Stimulated activated CD4-positive, alpha-beta T cell treated with anti-CD3 and anti-CD28 coated beads, TNF-alpha, amount 100 ng/mL, for 4 hours (primary cell): ENCODE results near the gene SEMA3C.
"Not testable (repeated sequence)": the region's sequence is repeated elsewhere in the genome, so short reads cannot be mapped to it uniquely, and the experiment has no call there.

ENCODE experiments used
- DNase-seq, 3 experiments: peaks; one replicate each; pipeline ENCODE4 v3.0.0-alpha.2; 2020; ENCODE audit warnings: low read depth in 3 of 3

SEMA3C gene

GRCh38 chr7:80926955-80927354 is 8.1 kb upstream of the SEMA3C start:
- not testable (repeated sequence) for DNase-seq

- DNase-seq: no peak
Observed at GRCh38 chr7:80924090-80924489, 5.2 kb upstream of the SEMA3C start.

DNA sequence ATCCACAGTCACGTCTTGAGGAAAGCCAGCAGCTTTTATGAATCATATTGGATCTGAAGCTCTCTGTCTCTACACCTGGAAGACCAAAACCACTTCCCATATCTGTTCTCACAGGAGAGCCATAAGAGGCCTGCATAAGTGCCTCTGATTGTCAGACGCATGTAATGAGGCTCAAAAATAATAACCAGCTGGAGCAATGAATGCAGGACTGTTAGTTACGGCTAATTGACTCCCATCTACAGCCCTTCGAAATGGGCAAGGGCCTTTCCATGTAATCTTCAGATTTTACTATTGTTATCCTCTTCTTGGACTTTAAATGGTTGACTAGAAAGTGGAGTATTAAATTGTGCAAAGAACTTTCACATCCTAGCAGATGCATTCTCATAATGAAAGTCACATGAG is 4.4 kb upstream of the SEMA3C start:
- no peak for DNase-seq

DNA sequence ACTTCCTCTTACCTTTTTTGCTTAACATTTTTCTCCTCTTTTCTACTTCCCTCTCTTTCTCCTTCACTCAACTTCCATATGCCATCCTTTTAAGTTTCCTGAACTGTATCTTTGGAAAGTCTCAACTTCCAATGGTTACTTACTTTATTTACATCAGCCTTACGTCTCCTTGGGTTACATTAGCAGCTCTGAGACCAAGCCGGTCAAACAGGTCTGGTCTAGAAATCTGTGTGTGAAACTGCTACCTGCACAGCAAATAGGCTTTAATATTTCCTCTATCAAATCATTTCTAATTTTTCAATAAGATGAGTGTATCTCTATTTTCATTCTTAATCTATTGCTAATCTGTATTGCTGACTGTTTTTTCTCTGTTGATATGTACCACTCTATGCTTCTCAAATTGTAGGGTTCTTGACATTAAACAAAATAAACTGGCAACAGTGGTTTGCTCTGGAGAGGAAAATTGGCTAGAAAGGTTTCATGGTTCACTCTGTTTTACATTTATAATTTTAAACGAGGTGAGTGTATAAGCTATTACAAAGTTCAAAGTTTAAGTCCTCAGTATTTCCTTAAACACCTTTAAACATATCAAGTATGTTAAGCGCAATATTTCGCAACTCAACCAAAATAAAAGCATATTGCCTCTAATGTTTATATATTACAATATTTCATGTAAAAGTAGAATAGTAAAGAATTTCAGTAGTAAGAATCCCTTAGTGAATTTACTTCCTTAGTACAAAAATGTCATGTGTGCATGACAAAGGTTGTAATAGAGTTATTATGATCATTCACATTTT is 3.6 kb upstream of the SEMA3C start:
- DNase-seq: no peak

DNA sequence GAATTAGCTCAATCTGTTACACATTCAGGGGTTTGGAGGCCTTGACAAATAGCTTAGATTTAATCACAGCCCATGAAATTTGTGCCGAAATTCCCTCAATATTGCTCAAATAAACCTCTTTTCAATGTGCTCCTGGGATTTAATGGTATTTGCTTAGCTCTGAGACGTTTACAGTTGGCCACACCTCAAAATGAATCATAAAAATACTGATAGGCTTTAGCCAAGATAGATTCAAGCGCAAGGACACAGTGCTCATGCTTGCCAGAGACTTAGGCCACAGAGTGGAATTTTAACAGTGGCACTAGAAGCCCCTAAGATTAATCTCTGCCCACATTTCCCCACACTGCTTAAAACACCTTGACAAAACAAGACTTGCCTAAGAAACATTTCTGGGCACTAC is 2.3 kb upstream of the SEMA3C start:
- DNase-seq: no peak

GRCh38 chr7:80918399-80918798 is 452 bp downstream of the SEMA3C start:
- no peak for DNase-seq

GRCh38 chr7:80916770-80917741 is 1.8 kb downstream of the SEMA3C start:
- no peak for DNase-seq

DNA sequence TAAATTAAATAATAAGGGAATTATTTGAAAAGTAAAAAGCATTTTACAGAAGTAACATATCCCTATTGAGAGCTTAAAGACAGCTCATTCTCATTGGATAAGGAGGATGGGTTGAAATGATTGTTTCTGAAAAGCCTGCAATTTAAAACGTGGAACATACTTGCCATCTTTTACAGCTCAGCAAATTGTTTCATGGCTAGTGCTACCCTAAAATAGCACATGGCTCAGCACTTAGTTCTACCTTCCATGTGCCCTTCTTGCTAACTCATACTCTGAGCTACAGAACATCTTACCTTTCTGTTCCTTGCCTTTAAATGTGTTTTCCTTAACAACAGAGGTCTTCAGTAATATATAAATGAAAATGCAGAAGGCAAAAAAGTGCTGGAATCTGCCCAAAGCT is 8.6 kb downstream of the SEMA3C start:
- no peak for DNase-seq

- no peak for DNase-seq
Observed at GRCh38 chr7:80908360-80908797, 10.5 kb downstream of the SEMA3C start.

GRCh38 chr7:80907612-80908011 is 11.2 kb downstream of the SEMA3C start:
- DNase-seq: no peak

DNA sequence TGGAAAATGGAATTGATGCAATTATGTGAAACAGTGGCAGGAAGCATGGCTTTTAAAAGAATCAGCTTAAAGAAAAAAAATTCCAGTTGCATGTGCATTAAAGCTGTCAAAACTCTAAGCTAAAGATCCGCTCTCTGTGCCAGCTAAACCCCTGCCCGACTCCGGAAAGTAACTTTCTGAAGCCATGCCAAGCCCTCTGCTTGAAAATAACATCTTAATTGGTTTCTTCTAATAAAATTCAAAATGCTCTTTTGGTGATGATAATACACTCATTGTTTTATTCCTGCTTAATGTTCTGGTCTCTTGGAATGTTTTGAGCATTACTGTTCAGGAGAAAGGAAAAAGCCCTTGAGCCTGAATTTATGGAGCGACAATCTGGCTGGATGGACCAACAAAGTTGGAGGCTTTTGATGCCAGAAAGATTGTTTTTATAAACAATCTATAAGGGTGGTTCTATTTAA is 11.7 kb downstream of the SEMA3C start:
- no peak for DNase-seq

GRCh38 chr7:80905334-80905733 is 13.5 kb downstream of the SEMA3C start:
- no peak for DNase-seq

GRCh38 chr7:80902716-80903308 is 16.0 kb downstream of the SEMA3C start:
- DNase-seq: no peak

- DNase-seq: no peak
Observed at GRCh38 chr7:80902019-80902418, 16.8 kb downstream of the SEMA3C start.

DNA sequence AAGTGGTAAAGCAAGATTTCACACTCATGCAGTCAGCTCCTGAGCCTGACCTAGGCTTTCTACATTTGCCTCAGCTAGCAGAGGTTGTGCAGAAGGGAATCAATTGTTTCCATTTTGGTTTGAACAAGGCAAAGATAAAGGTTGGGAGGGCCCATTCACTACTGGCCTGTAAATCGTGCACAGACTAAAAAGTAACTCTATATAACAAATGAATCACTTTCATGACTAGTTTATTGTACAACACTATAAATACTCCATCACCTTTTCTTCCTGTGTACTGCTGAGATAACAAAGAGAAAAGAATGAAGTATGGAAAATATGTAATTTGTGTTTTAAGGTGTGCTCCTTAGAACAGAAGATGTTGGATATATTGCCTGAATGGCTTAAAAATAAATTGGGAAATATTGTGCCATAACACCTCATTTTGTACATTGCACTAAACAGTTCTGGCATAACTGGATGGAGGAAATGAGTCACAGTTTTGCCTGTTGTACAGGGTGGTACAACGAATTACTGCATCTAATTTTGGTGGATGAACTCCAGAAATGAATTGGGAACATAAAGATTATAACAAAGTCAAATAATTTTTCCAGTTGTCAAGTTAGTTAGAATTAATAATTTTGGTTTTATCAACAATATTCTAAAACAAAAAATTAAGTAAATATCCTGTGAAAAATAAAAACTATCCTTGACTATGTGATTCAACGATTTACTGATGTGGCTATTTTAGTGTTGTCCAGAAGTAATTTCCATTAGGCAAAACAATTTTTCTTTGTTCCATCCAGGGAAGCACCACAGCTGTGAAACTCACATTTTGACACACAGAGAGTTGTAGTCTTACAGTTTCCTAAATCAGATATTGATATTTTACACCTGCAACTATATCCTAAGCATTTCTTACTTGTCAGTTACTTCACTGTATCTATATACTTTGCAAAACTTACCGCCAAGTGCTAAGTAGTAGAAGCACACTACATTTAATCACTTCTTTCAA is 18.0 kb downstream of the SEMA3C start:
- no peak for DNase-seq

DNA sequence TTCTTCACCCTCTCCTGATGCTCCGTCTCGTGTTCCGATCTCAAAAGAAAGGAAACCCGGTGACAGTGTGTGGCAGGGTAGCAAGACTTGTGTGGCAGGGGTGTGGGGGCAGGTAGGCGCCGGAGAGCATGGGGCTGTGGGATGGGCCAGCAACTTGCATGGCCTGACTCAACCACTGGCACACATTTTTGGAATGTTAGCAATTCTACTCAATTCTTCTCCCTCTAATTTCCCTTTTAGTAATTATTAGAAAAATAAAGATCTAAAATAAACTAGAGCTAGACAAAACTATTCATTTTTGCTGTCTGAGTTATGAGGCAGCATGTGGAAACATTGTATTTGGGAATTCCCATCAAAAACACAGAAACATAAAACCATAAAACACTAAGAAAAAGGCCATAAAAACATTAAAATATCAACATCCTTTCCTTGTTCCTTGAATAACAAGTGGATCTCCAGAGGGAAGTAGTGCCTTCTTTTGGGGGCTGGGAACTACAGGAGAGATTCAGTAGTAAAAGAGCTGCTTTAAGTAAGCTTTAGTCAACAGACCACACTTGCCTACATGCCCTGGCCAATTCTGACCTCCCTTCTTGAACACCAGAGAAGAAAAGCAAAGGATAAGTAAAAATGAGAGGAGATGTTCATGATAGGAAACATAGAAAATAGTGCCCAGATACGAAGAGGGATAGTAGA is 21.8 kb downstream of the SEMA3C start:
- DNase-seq: no peak

- no peak for DNase-seq
Observed at GRCh38 chr7:80895056-80895455, 23.8 kb downstream of the SEMA3C start.

DNA sequence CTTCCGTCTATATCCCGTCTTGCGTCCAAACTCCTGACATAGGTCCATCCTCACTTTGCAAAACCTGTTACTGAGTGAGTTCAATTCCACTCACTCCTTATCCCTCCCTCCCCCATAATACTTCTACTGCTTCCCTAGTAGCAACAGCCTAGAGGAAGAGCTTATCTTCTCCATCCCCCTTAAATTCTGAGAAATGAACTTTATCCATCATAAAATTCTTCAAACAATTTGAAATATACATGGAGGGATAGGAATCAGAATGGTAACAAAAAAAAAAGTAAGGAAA is 27.6 kb downstream of the SEMA3C start:
- DNase-seq: no peak

DNA sequence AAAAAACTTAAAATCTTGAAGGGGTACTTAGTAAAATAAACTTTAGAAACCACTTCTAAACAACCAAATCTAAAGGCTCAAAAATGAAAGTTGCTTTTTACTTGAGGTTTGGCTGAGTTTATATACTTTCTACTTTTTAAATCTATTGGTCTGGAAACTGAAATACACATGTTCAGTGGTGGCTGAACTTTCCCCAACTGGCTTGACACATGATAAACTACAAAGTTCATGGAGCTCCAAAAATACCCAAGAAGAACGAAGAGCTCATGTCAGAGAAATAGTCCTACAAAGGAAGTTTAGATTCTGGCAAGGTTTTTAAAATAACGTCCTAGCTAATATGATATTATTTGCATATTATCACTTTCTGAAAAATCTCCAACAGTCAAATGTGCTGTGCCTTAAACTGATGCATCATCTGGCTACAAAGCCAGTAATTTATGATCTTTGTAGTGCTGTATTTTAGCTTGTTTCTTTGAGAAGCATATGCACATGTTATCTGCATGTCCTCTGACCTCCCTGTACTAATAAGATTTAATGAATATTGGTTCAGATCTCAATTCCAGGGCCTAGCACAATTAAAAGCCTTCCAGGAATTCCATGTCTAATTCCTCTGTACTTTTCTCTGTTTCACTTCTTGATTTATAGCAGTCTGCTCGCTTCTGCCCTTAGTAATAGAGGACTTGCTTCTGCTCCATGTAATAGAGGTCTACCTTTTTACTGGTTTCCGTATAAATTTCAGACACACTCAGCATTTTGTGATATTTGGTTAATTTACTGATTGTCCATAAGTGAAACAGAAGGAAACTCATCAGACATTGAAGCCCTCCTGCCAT is 28.2 kb downstream of the SEMA3C start:
- no peak for DNase-seq

DNA sequence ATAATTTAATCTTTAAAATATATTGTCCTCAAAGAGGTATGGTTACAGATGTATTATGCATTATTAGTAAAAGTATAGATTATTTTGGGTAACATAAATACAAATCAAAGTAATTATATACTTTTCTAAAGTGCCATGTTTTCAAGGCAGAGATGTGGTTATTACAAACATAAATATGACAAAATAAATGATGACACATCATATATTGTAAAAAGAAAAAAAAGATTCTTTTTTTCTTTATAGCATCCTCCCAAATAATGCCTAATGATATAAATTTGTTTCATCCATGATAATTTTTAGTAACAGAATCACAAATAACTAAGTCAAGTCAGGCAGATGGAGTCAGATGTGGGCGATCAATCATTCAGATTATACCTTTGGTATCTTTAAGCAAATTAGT is 29.3 kb downstream of the SEMA3C start:
- no peak for DNase-seq
